Calu3 (cell line): ENCODE data around the gene CDKN2C. TPM values are rescaled to one million over a fixed set of nuclear protein-coding genes. Genes with fewer than 3 reads are reported as not detected.
"Not testable (repeated sequence)": the region's sequence is repeated elsewhere in the genome, so short reads cannot be mapped to it uniquely, and the experiment has no call there.

Experiments
- BruUV-seq: library from RNA; stranded (reverse); fragments of 400-500 nt; replicated peaks from 2 replicates; lab custom pipeline; 2021; lab: Mats Ljungman, UMichigan
- CTCF ChIA-PET: fragments of 300-600 bp; sonication (Branson Sonifier 250); formaldehyde crosslinking; loops from one replicate; lab custom pipeline; 2022; ENCODE audit warnings: antibody characterized with exemption; lab: Charles Lee
- DNase-seq: peaks from one replicate; pipeline ENCODE4 v3.0.0; 2022
- H3K27ac Mint-ChIP-seq: one replicate; pipeline ENCODE4 v1.8.0; 2022; ENCODE audit warnings: mixed read lengths; ENCODE audit not compliant: unreplicated experiment
- H3K27me3 Mint-ChIP-seq: one replicate; pipeline ENCODE4 v1.8.0; 2022; ENCODE audit warnings: mixed read lengths; ENCODE audit not compliant: unreplicated experiment
- H3K36me3 Mint-ChIP-seq: one replicate; pipeline ENCODE4 v1.8.0; 2022; ENCODE audit warnings: mild to moderate bottlenecking, moderate library complexity, mixed read lengths; ENCODE audit not compliant: insufficient read depth, unreplicated experiment
- H3K4me1 Mint-ChIP-seq: one replicate; pipeline ENCODE4 v1.8.0; 2022; ENCODE audit warnings: mild to moderate bottlenecking, low read depth, mixed read lengths; ENCODE audit not compliant: unreplicated experiment
- H3K4me3 Mint-ChIP-seq: one replicate; pipeline ENCODE4 v1.8.0; 2022; ENCODE audit warnings: mild to moderate bottlenecking, low read depth, moderate library complexity, mixed read lengths; ENCODE audit not compliant: unreplicated experiment
- H3K9me3 Mint-ChIP-seq: one replicate; pipeline ENCODE4 v1.8.0; 2022; ENCODE audit warnings: low read depth, mixed read lengths; ENCODE audit not compliant: unreplicated experiment
- intact Hi-C: fragments of 100-400 bp; cut with micrococcal nuclease; formaldehyde crosslinking; loops from one replicate; pipeline ENCODE4 v1.10.0; 2022; ENCODE audit not compliant: unreplicated experiment
- total RNA-seq: library from RNA; stranded (reverse); gene quantifications from 2 replicates; pipeline ENCODE4 v1.2.3, GENCODE V29; 2022
- TF ChIP-seq, protein P1 (sequence below): fragments of 200-600 bp; IDR thresholded peaks from one replicate; pipeline ENCODE4 v1.8.0; 2022; ENCODE audit warnings: antibody characterized with exemption; ENCODE audit not compliant: unreplicated experiment

The CDKN2C gene
- total RNA-seq, 1 experiment from 2014 or later = 40.2 TPM

DNA sequence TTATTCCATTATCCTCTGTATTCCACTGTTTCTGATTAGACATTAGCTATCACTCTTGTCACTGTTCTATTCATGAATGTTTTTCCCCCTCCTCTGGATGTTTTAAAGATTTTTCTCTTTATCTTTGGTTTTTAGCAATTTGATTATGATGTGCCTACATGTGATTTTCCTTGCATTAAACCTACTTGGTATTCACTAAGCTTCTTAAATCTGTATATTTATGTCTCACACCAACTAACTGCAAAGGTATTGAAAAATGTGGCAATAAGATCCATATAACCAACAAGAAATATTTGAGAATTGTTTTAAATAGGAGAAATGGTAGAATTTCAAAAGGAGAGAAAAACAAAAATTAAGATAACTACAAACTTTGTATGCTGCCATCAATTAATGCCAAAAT lies 35.2 kb upstream of the CDKN2C start:
- Mint-ChIP-seq H3K9me3 (peaks cover 3% of the 10 kb centered on the region), H3K4me3 (no peak overlapping the region), H3K36me3 (no peaks in the 10 kb centered on the region), H3K4me1 (peaks cover 29% of the 10 kb centered on the region), H3K27me3 (no peaks in the 10 kb centered on the region), H3K27ac (no peak overlapping the region)
- intact Hi-C loops = no loop called here
- CTCF ChIA-PET = no interaction called here
- TF ChIP-seq, protein P1, sequence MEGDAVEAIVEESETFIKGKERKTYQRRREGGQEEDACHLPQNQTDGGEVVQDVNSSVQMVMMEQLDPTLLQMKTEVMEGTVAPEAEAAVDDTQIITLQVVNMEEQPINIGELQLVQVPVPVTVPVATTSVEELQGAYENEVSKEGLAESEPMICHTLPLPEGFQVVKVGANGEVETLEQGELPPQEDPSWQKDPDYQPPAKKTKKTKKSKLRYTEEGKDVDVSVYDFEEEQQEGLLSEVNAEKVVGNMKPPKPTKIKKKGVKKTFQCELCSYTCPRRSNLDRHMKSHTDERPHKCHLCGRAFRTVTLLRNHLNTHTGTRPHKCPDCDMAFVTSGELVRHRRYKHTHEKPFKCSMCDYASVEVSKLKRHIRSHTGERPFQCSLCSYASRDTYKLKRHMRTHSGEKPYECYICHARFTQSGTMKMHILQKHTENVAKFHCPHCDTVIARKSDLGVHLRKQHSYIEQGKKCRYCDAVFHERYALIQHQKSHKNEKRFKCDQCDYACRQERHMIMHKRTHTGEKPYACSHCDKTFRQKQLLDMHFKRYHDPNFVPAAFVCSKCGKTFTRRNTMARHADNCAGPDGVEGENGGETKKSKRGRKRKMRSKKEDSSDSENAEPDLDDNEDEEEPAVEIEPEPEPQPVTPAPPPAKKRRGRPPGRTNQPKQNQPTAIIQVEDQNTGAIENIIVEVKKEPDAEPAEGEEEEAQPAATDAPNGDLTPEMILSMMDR = no peak
- no peak for DNase-seq
- no TSS peak for BruUV-seq

DNA sequence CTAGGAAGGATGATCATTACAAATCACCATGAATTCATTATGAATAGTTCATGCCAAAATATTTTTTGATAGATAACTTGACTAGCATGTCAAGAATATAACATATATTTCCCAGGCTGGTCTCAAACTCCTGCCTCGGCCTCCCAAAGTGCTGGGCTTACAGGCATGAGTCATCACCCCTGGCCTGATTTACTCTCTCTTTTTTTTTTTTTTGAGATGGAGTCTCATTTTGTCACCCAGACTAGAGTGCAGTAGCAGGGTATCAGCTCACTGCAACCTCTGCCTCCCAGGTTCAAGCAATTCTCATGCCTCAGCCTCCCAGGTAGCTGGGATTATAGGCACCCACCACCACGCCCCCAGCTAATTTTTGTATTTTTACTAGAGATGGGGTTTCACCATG lies 34.8 kb upstream of the CDKN2C start:
- DNase-seq, H3K9me3 Mint-ChIP-seq, BruUV-seq, H3K36me3 Mint-ChIP-seq, H3K4me3 Mint-ChIP-seq, H3K27me3 Mint-ChIP-seq, intact Hi-C loops, CTCF ChIA-PET, H3K27ac Mint-ChIP-seq: not testable (repeated sequence)
- H3K4me1 Mint-ChIP-seq = peaks cover 29% of the 10 kb centered on the region

DNA sequence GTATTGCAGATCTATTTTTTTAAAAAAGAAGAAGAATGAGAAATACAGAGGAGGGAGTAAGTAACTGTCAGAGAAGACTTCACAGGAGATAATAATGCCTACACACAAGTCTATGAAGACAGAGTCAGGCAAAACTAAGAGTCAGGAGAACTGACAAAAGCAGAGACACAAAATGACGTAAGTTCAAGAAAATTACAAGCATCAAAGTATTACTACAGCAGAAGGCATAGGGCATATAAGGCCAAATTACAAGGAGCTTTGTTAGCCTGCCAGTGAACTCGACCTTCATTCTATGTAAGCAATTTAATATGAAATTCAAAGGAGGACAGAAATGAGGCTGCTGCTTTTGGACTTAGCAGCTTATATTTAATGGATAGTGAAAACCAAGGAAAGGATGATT lies 33.7 kb upstream of the CDKN2C start:
- intact Hi-C loops = no loop called here
- no TSS peak for BruUV-seq
- H3K27ac Mint-ChIP-seq = no peak overlapping the region

DNA sequence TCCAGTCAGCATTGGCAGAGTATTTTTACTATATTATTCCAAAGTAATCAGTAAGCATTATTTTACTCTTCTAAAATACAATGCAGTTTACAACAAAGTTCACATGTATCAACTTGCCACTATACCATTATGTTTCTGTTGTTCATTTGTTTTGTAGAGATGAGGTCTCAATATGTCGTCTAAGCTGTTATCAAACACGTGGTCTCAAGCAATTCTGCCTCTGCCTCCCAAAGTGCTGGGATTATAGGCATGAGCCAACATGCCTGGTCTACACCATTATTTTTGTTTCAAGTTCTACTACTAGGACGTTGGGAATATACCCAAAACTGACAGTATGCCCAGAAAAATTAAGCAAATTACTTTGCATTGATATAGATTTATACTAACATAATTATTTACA lies 29.8 kb upstream of the CDKN2C start:
- CTCF ChIA-PET = no interaction called here
- Mint-ChIP-seq H3K4me3 (no peak overlapping the region), H3K27ac (no peak overlapping the region), H3K4me1 (peaks cover 21% of the 10 kb centered on the region), H3K36me3 (no peaks in the 10 kb centered on the region), H3K9me3 (no peaks in the 10 kb centered on the region), H3K27me3 (no peaks in the 10 kb centered on the region)
- intact Hi-C loops = no loop called here
- no TSS peak for BruUV-seq
- no peak for DNase-seq
- TF ChIP-seq, protein P1 = no peak

More for the DNA sequence above, 33.7 kb upstream of the CDKN2C start:
- Mint-ChIP-seq H3K27me3 (no peaks in the 10 kb centered on the region), H3K4me1 (peaks cover 24% of the 10 kb centered on the region), H3K9me3 (peaks cover 3% of the 10 kb centered on the region), H3K36me3 (no peaks in the 10 kb centered on the region), H3K4me3 (no peak overlapping the region)
- TF ChIP-seq, protein P1 = no peak
- CTCF ChIA-PET = no interaction called here
- DNase-seq = no peak

DNA sequence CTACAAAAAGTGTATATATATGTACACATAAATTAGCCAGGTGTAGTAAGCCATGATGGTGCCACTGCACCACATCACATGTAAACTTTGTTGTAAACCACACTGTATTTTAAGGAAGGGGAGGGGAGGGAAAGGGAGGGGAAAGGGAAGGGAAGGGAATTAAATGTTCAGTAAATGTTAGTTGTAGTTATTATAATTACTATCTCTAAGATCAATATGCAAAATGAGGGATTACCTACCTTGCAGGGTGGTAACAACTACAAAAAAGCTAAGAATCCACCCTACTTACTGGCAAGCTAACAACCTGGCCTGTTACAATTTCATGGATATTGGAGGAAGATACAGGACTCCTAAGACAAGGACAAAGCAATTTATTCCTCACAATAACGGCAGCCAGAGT lies 27.7 kb upstream of the CDKN2C start:
- TF ChIP-seq, protein P1 = no peak
- no TSS peak for BruUV-seq
- intact Hi-C loops = no loop called here
- no peaks in the 10 kb centered on the region for H3K9me3 Mint-ChIP-seq
- no peaks in the 10 kb centered on the region for H3K36me3 Mint-ChIP-seq
- no peak overlapping the region for H3K27ac Mint-ChIP-seq
- H3K4me3 Mint-ChIP-seq = no peak overlapping the region
- H3K4me1 Mint-ChIP-seq = peaks cover 18% of the 10 kb centered on the region
- no peak for DNase-seq
- CTCF ChIA-PET = no interaction called here
- H3K27me3 Mint-ChIP-seq = no peaks in the 10 kb centered on the region
